Panc1 (cell line): ENCODE data around the gene STAC3. TPM values are rescaled to one million over a fixed set of nuclear protein-coding genes. Genes with fewer than 3 reads are reported as not detected.

Source experiments
- ATAC-seq: fragments of 200-7000 bp; cut with Tn5 transposase; 2 replicates; pipeline ENCODE4 v1.9.1; 2020; ENCODE audit warnings: mild to moderate bottlenecking, moderate library complexity
- BruUV-seq: library from RNA; stranded (reverse); fragments of 400-500 nt; replicated peaks from 2 replicates; lab custom pipeline; 2021; lab: Mats Ljungman, UMichigan
- CTCF ChIA-PET: fragments of 300-600 bp; sonication (Branson Sonifier 250); formaldehyde crosslinking; loops from one replicate; lab custom pipeline; 2022; ENCODE audit warnings: antibody characterized with exemption; lab: Charles Lee
- POLR2A ChIA-PET: fragments of 300-600 bp; sonication (Branson Sonifier 250); formaldehyde crosslinking; loops from one replicate; lab custom pipeline; 2022; ENCODE audit warnings: antibody characterized with exemption; lab: Charles Lee
- DNase-seq: peaks from one replicate; pipeline ENCODE4 v3.0.0-alpha.2; 2010; ENCODE audit warnings: low read depth, low spot score
- H3K27ac ChIP-seq: 2 replicates; pipeline ENCODE4 v1.5.1; 2011; ENCODE audit warnings: mild to moderate bottlenecking, low read length, inconsistent platforms
- H3K27me3 ChIP-seq: fragments of 200-500 bp; sonication (Bioruptor generic); 2 replicates; pipeline ENCODE4 v1.6.0; 2014; ENCODE audit warnings: low read length, inconsistent platforms; ENCODE audit not compliant: control insufficient read depth, insufficient read depth
- H3K36me3 ChIP-seq: fragments of 200-500 bp; sonication (Bioruptor generic); 2 replicates; pipeline ENCODE4 v1.5.1; 2014; ENCODE audit warnings: inconsistent platforms, mild to moderate bottlenecking, low read length, moderate library complexity; ENCODE audit not compliant: control insufficient read depth, insufficient read depth
- H3K4me1 ChIP-seq: 2 replicates; pipeline ENCODE4 v1.5.1; 2011; ENCODE audit warnings: inconsistent platforms, mild to moderate bottlenecking, low read length, moderate library complexity; ENCODE audit not compliant: control insufficient read depth, insufficient read depth
- H3K4me3 ChIP-seq, 2 experiments: 2 replicates each; pipeline ENCODE4 v1.5.1; 2011 to 2012; ENCODE audit warnings: low read depth in 2 of 2, low read length in 2 of 2, mild to moderate bottlenecking in 2 of 2, inconsistent platforms in 1 of 2, moderate library complexity in 1 of 2
- H3K9me3 ChIP-seq: fragments of 200-500 bp; sonication (Bioruptor generic); 2 replicates; pipeline ENCODE4 v1.5.1; 2014; ENCODE audit warnings: low read depth, mild to moderate bottlenecking, inconsistent platforms, low read length, moderate library complexity; ENCODE audit not compliant: control insufficient read depth, insufficient read depth
- POLR2AphosphoS5 ChIP-seq: IDR thresholded peaks from 2 replicates; pipeline ENCODE4 v1.6.1; 2012; ENCODE audit warnings: mild to moderate bottlenecking, low read depth, low read length, moderate library complexity
- SIN3A ChIP-seq: IDR thresholded peaks from 2 replicates; pipeline ENCODE4 v1.6.1; 2012; ENCODE audit warnings: low read depth, mild to moderate bottlenecking, low read length, moderate library complexity, borderline replicate concordance; ENCODE audit not compliant: insufficient read depth
- TCF7L2 ChIP-seq: IDR thresholded peaks from 2 replicates; pipeline ENCODE4 v1.6.1; 2011; ENCODE audit warnings: mild to moderate bottlenecking, low read depth, low read length, inconsistent platforms
- in situ Hi-C: cut with HindIII; loops from 2 replicates; pipeline ENCODE4 v1.10.0; 2016; ENCODE audit warnings: low sequenced_read_pairs, low pct_unique_long_range_greater_than_20kb
- intact Hi-C: fragments of 100-400 bp; cut with micrococcal nuclease; formaldehyde crosslinking; loops from one replicate; pipeline ENCODE4 v1.10.0; 2022; ENCODE audit not compliant: unreplicated experiment
- total RNA-seq: library from RNA; stranded (reverse); gene quantifications from one replicate; pipeline ENCODE4 v1.2.1, GENCODE V29; 2021; ENCODE audit not compliant: unreplicated experiment
- TF ChIP-seq, protein P1 (sequence below): fragments of 450-650 bp; IDR thresholded peaks from 2 replicates; pipeline ENCODE4 v1.5.1; 2017; ENCODE audit warnings: mild to moderate bottlenecking
- TF ChIP-seq, protein P2 (sequence below), 2 experiments: IDR thresholded peaks; 2 replicates each; pipeline ENCODE4 v1.6.1; 2011 to 2012; ENCODE audit warnings: low read depth in 2 of 2, control low read depth in 1 of 2, low read length in 1 of 2, mild to moderate bottlenecking in 1 of 2, moderate library complexity in 1 of 2; ENCODE audit not compliant: insufficient read depth in 1 of 2

STAC3 gene
- total RNA-seq, 1 experiment from 2014 or later, result 0.87 TPM

DNA sequence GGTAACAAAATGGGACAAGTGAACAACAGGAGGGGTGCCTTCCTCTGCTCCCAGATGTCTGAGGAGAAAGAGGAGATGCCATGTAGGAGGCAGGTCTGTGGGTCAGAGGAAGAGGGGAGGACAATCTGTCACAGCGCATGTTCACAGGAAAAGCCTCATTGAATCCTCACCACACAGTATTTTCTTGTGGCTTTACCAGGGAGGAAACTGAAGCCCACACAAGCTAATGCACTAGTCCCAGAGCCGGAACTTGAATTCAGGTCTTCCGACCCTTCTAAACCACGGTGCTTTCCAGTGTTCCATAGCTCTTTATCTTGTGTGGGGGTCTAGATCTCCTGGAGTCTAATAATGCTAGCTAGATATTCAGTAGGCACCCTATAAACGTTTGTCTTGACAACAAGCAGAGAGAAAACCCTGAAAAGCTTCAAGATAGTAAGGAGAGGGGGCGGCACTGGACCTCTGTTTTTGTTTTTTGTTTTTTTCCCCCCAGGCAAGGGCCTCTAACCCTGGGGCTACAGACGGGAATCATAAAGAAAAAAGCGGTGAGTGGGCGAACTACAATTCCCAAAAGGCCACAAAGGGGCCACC lies 21.8 kb downstream of the STAC3 start:
- ChIA-PET POLR2A (no interaction called here), CTCF (interaction anchor here (0.7 to 2.3 kb wide), 5 partner anchors 10 to 102 kb away, joined by 3 to 17 read pairs (median 3); no protein-coding TSS in a partner anchor)
- H3K27ac ChIP-seq, result peak overlapping the region; percentile 96; the same call in 1 of the 2 replicates

DNA sequence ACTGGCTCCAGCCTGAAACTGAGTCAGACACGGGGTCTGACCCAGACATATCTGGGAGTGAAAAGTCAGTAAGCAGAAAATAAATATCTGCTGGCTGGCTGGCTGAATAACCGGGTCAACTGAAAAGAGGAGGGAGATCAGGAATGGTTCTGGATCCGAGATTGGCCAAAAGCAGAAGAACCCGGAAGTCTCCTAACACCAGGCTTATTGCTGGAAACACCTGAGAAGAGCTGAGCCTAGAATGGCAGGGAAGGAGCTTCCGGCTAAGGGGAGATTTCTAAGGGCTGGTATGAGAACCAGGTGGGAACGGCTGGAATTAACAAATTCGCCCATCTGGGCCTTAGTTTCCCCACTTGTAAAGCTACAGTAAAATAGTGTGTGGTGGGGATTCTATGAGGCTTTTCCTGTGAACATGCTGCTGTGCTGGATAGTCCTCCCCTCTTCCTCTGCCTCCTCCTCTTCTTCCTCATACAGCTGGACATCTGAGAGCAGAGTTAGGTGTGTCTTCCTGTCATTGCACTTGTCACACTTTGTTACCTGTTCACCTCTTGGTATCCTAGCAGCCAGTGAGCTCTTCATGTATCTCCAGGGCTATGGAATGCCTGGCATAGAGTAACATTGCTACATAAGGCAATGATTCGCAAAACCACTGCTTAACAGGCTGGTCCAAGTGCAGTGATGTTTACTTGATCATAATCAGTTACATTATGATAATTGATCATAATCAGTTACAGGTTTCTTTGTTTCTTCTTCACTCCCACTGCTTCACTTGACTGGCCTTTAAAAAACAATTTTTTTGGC lies 23.5 kb downstream of the STAC3 start:
- intact Hi-C loops, result no loop called here
- in situ Hi-C loops, result no loop called here
- CTCF ChIA-PET, result no interaction called here
- DNase-seq (no peak), ATAC-seq (no peak)
- POLR2A ChIA-PET, result no interaction called here
- TF ChIP-seq, protein P1, sequence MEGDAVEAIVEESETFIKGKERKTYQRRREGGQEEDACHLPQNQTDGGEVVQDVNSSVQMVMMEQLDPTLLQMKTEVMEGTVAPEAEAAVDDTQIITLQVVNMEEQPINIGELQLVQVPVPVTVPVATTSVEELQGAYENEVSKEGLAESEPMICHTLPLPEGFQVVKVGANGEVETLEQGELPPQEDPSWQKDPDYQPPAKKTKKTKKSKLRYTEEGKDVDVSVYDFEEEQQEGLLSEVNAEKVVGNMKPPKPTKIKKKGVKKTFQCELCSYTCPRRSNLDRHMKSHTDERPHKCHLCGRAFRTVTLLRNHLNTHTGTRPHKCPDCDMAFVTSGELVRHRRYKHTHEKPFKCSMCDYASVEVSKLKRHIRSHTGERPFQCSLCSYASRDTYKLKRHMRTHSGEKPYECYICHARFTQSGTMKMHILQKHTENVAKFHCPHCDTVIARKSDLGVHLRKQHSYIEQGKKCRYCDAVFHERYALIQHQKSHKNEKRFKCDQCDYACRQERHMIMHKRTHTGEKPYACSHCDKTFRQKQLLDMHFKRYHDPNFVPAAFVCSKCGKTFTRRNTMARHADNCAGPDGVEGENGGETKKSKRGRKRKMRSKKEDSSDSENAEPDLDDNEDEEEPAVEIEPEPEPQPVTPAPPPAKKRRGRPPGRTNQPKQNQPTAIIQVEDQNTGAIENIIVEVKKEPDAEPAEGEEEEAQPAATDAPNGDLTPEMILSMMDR, result no peak
- no peak for TF ChIP-seq TCF7L2
- no peak for TF ChIP-seq POLR2AphosphoS5
- TF ChIP-seq SIN3A, result no peak
- TF ChIP-seq, protein P2, sequence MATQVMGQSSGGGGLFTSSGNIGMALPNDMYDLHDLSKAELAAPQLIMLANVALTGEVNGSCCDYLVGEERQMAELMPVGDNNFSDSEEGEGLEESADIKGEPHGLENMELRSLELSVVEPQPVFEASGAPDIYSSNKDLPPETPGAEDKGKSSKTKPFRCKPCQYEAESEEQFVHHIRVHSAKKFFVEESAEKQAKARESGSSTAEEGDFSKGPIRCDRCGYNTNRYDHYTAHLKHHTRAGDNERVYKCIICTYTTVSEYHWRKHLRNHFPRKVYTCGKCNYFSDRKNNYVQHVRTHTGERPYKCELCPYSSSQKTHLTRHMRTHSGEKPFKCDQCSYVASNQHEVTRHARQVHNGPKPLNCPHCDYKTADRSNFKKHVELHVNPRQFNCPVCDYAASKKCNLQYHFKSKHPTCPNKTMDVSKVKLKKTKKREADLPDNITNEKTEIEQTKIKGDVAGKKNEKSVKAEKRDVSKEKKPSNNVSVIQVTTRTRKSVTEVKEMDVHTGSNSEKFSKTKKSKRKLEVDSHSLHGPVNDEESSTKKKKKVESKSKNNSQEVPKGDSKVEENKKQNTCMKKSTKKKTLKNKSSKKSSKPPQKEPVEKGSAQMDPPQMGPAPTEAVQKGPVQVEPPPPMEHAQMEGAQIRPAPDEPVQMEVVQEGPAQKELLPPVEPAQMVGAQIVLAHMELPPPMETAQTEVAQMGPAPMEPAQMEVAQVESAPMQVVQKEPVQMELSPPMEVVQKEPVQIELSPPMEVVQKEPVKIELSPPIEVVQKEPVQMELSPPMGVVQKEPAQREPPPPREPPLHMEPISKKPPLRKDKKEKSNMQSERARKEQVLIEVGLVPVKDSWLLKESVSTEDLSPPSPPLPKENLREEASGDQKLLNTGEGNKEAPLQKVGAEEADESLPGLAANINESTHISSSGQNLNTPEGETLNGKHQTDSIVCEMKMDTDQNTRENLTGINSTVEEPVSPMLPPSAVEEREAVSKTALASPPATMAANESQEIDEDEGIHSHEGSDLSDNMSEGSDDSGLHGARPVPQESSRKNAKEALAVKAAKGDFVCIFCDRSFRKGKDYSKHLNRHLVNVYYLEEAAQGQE (IDR thresholded peaks at IDR 0.05; ENCODE audit: insufficient read depth in 1 of 2, low read depth in 2 of 2, low read length in 1 of 2), result no peak
- H3K36me3 ChIP-seq, result no peaks in the 10 kb centered on the region; the same call in none of the 2 replicates
- H3K27ac ChIP-seq, result no peak overlapping the region
- no peaks in the 10 kb centered on the region for H3K9me3 ChIP-seq
- H3K27me3 ChIP-seq, result no peaks in the 10 kb centered on the region
- peaks cover 8% of the 10 kb centered on the region; the same call in 1 of the 2 replicates for H3K4me1 ChIP-seq
- BruUV-seq, result no TSS peak
- no peak overlapping the region for H3K4me3 ChIP-seq

More for the DNA sequence above, 21.8 kb downstream of the STAC3 start:
- Histone ChIP-seq H3K9me3 (no peaks in the 10 kb centered on the region), H3K4me3 (peak overlapping the region; percentile 94 to 97), H3K36me3 (no peaks in the 10 kb centered on the region; the same call in none of the 2 replicates), H3K27me3 (no peaks in the 10 kb centered on the region), H3K4me1 (peaks cover 8% of the 10 kb centered on the region; the same call in 1 of the 2 replicates)
- TF ChIP-seq TCF7L2, result no peak
- TF ChIP-seq POLR2AphosphoS5, result no peak
- TF ChIP-seq SIN3A, result no peak
- TF ChIP-seq, protein P2 (IDR thresholded peaks at IDR 0.05; ENCODE audit: insufficient read depth in 1 of 2, low read depth in 2 of 2, low read length in 1 of 2), result no peak
- TF ChIP-seq, protein P1, result no peak
- intact Hi-C loops (no loop called here), in situ Hi-C loops (no loop called here)
- ATAC-seq (peak; percentile 31), DNase-seq (no peak)
- BruUV-seq, result no TSS peak
